NB4 (cell line): ENCODE measurements around the gene PAX5.

Experiments
- DNase-seq: peaks from one replicate; pipeline ENCODE4 v3.0.0; 2010; ENCODE audit warnings: low read depth
- H3K4me3 ChIP-seq: one replicate; pipeline ENCODE4 v1.5.1; 2011; ENCODE audit warnings: mild to moderate bottlenecking, low read depth, low read length, moderate library complexity
- CTCF ChIP-seq: IDR thresholded peaks from one replicate; pipeline ENCODE4 v1.5.1; 2012; ENCODE audit warnings: low read depth, low read length
- MAX ChIP-seq: IDR thresholded peaks from 2 replicates; pipeline ENCODE4 v1.6.1; 2011; ENCODE audit warnings: low read depth, low read length
- MYC ChIP-seq: IDR thresholded peaks from 2 replicates; pipeline ENCODE4 v1.6.1; 2011; ENCODE audit warnings: low read depth, low read length
- POLR2A ChIP-seq: IDR thresholded peaks from 2 replicates; pipeline ENCODE4 v1.6.1; 2011; ENCODE audit warnings: mild to moderate bottlenecking; ENCODE audit not compliant: insufficient read length; ENCODE audit errors: extremely low read depth

The PAX5 gene

GRCh38 chr9:36836486-36836885, 197.6 kb downstream of the PAX5 start:
- TF ChIP-seq MYC (no peak), CTCF (no peak), POLR2A (no peak), MAX (no peak)
- no peak overlapping the region for H3K4me3 ChIP-seq
- DNase-seq: no peak

GRCh38 chr9:36835271-36835996, 198.6 kb downstream of the PAX5 start:
- no peak overlapping the region for H3K4me3 ChIP-seq
- no peak for TF ChIP-seq POLR2A
- TF ChIP-seq MYC: no peak
- TF ChIP-seq MAX: 0 out of 2 replicates have a peak, but pooled peaks have one; percentile 16
- peak; percentile 83 for DNase-seq

GRCh38 chr9:36834736-36835135, 199.3 kb downstream of the PAX5 start:
- DNase-seq: no peak
- no peak overlapping the region for H3K4me3 ChIP-seq
- TF ChIP-seq POLR2A: no peak
- TF ChIP-seq MYC: no peak
- TF ChIP-seq MAX: no peak
- no peak for TF ChIP-seq CTCF

- no peak for TF ChIP-seq POLR2A
- no peak for TF ChIP-seq CTCF
- TF ChIP-seq MYC: no peak
- no peak for TF ChIP-seq MAX
- DNase-seq: no peak
- no peak overlapping the region for H3K4me3 ChIP-seq
Measured at GRCh38 chr9:36833954-36834353, 200.1 kb downstream of the PAX5 start.

GRCh38 chr9:36832164-36832795, 201.8 kb downstream of the PAX5 start:
- TF ChIP-seq MAX (no peak), CTCF (no peak), POLR2A (no peak), MYC (no peak)
- H3K4me3 ChIP-seq: no peak overlapping the region
- no peak for DNase-seq

GRCh38 chr9:36831381-36832161, 202.5 kb downstream of the PAX5 start:
- TF ChIP-seq POLR2A (no peak), MAX (no peak), MYC (no peak), CTCF (no peak)
- peak; percentile 58 for DNase-seq
- H3K4me3 ChIP-seq: no peak overlapping the region
